ENCODE measurements around the gene PFDN6. TPM values are rescaled to one million over a fixed set of nuclear protein-coding genes. Genes with fewer than 3 reads are reported as not detected.

The PFDN6 gene
- total and polyA plus RNA-seq, 10 of the 15 experiments (the other 5 are each of a cell fraction or from before 2014, with no cell fraction given): 3.1 to 168 (median 82.6) TPM

- FAIRE-seq (no peak), DNase-seq (ENCODE audit: low read depth, low spot score) (no peak), ATAC-seq (no peak)
- Histone ChIP-seq H2AFZ (ENCODE audit: control insufficient read depth, low read depth, low read length) (no peak overlapping the region), H3K27ac (ENCODE audit: control insufficient read depth, insufficient read depth) (no peak overlapping the region), H3K9ac (ENCODE audit: control insufficient read depth, insufficient read depth, low read length) (no peak overlapping the region), H3K4me3 (no peak overlapping the region), H4K20me1 (ENCODE audit: control insufficient read depth, insufficient read depth) (peaks cover 6% of the 10 kb centered on the region), H3K4me2 (ENCODE audit: control insufficient read depth, insufficient read depth) (no peak overlapping the region), H3K9me3 (replicated peaks; ENCODE audit: control insufficient read depth, insufficient read depth, low read length) (no peaks in the 10 kb centered on the region), H3K4me1 (ENCODE audit: control insufficient read depth, insufficient read depth, low read length) (peaks cover 22% of the 10 kb centered on the region), H3K79me2 (ENCODE audit: control insufficient read depth, insufficient read depth, low read length) (peaks cover 36% of the 10 kb centered on the region), H3K36me3 (ENCODE audit: control insufficient read depth in 2 of 2, insufficient read depth in 2 of 2, low read length in 1 of 2) (peaks cover 26% of the 10 kb centered on the region in 2 experiments), H3K27me3 (replicated peaks in 1 of 2; ENCODE audit: control insufficient read depth in 2 of 2, insufficient read depth in 2 of 2, low read length in 1 of 2) (no peaks in the 10 kb centered on the region)
- SMC1A ChIA-PET (ENCODE audit: uncharacterized antibody, unreplicated experiment): interaction anchor here (3.6 kb wide), 1 partner anchor 11 kb away, joined by 25 read pairs; the partner anchor contains the start of genes PFDN6 and WDR46
- CTCF ChIA-PET: interaction anchor here (0.5 to 3.9 kb wide), 6 partner anchors 9 to 286 kb away, joined by 3 to 30 read pairs (median 14); partner anchors contain the start of genes PFDN6, RGL2 and WDR46
- TF ChIP-seq PBX3 (IDR thresholded peaks at IDR 0.05; ENCODE audit: insufficient replicate concordance, low read depth, low read length) (no peak), SUZ12 (IDR thresholded peaks at IDR 0.05; ENCODE audit: unreplicated experiment) (no peak), CEBPB (IDR thresholded peaks at IDR 0.05; ENCODE audit: borderline replicate concordance in 1 of 2, low read depth in 2 of 2, low read length in 2 of 2) (no peak), REST (IDR thresholded peaks at IDR 0.05; ENCODE audit: low read depth, low read length) (no peak), SUPT20H (IDR thresholded peaks at IDR 0.05; ENCODE audit: borderline replicate concordance, control insufficient read depth, low read depth, low read length) (no peak), IKZF2 (IDR thresholded peaks at IDR 0.05) (no peak), RBBP5 (conservative IDR thresholded peaks at IDR 0.05) (no peak), ZNF622 (IDR thresholded peaks at IDR 0.05) (no peak), ZBTB4 (CRISPR knock-in tag; IDR thresholded peaks at IDR 0.05) (no peak), GATAD2B (conservative IDR thresholded peaks at IDR 0.05; ENCODE audit: low read depth) (no peak), ZBTB33 (IDR thresholded peaks at IDR 0.05) (no peak)
- intact Hi-C loops (cut with micrococcal nuclease; ENCODE audit: unreplicated experiment): loop anchor here (5.0 kb wide), 1 partner anchor 113 kb away; the partner anchor contains the start of gene KIFC1
- 77% methylated on average over 3 of the region's 3 CpGs for WGBS (ENCODE audit: insufficient coverage, insufficient replicate concordance, low lambda C conversion rate, missing lambda C conversion rate)
- POLR2A ChIA-PET: interaction anchor here (1.1 to 3.9 kb wide), 4 partner anchors 9 to 66 kb away, joined by 4 to 38 read pairs (median 13); partner anchors contain the start of genes PFDN6 and WDR46
- RAD21 ChIA-PET (ENCODE audit: unreplicated experiment): interaction anchor here (2.1 to 2.4 kb wide), 3 partner anchors 20 to 147 kb away, joined by 7 to 14 read pairs (median 14); partner anchors contain the start of gene RGL2
- in situ Hi-C loops (cut with MboI): no loop called here
- BruUV-seq (replicated peaks): no TSS peak
Measured at GRCh38 chr6:33278810-33279209, 10.6 kb upstream of the PFDN6 start.
